NOMO-1 (cell line): ENCODE results near the gene INPP5D.

Source experiments
- DNase-seq, 2 experiments: peaks; one replicate each; lab custom pipeline; 2025; ENCODE audit not compliant: unreplicated experiment in 2 of 2; lab: John Stamatoyannopoulos, UW

INPP5D gene

DNA sequence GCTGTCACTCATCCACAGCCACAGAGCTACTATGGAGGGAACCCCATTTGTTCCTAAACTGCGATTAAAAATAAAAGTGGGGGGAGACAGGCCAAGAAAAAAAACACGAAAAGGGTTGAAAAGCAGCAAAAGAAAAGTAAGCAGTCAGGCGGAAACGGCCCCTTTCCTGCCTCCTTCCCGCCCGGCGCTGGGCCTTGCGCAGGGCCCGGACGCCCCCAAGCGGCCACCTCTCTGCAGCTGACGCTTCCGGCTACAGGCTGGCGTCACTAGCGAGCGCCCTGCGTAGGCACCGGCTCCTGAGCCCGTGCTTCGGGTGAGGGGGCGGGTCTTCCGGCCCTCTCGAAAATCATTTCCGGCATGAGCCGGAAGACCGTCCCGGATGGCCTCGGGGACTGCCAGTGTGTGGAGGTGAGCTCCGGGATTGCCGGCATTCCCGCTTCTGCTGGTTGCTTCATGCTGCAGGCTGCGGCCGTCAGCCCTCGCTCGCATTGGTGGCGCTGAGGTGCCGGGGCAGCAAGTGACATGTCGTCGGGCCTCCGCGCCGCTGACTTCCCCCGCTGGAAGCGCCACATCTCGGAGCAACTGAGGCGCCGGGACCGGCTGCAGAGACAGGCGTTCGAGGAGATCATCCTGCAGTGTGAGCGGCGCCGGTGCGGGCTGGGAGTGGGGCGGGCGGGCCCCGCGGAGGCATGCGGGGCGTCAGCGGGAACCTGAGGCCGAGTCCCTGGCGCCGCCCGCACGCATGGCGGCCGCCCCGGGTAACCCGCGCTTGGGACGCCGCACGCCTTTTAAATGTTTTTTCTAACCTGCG lies 191.4 kb downstream of the INPP5D start, which contains the start of gene ATG16L1:
Gene ATG16L1 (plus strand): TSS at position 368 of the 811 bp plus-strand sequence. CDS start 155 bp downstream, at position 523.
- peak; percentile 95 to 99 for DNase-seq

DNA sequence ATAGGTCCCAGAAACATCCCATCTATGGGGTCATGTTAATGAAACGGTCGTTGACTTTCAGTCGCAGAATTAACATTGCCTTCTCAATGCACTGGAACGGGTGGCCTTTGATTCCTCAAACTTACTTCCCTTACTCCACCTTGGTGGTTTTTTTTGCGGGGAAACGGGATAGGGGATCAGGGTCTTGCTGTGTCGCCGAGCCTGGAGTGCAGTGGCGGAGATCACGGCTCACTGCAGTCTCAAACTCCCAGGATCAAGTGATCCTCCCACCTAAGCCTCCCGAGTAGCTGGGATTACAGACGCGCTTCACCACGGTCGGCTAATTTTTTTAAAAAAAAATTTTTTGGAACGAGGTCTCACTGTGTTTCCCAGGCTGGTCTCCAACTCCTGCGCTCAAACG lies 192.1 kb downstream of the INPP5D start:
- DNase-seq: no peak

DNA sequence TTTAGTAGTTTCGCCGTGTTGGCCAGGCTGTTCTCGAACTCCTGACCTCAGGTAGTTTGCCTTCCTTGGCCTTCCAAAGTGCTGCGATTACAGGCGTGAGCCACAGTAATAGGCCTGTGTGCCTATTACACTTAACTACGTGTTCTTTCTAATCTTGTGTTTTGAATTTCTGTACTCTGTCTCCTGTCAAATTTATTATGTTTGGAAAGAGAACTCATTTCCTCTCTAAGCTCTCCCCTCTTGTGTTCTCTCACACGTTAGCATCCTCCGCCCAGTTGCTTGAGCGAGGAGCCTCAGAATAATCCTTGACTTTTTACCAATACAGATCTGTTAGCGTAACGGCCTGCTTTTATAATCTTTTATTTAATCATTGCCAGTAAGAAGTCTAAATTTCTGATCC lies 195.0 kb downstream of the INPP5D start:
- no peak for DNase-seq

DNA sequence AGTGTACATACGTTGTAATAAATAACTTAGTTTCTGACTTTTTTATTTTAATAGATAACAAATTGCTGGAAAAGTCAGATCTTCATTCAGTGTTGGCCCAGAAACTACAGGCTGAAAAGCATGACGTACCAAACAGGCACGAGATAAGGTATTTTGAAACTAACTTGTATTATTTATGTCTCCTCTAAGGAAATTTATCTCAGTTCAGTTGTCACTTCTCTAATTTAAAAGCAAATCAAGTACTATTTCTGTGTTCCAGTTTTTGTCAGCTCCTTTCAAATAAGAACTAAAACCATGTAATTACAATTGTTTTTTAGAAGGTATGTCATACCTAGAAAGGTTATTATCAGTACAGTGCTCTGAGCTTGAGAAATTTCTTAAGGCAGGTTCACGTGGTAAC lies 195.9 kb downstream of the INPP5D start:
- no peak for DNase-seq
